Measurements from ENCODE around the gene PROM1.

The PROM1 gene

GRCh38 chr4:16027114-16027513, 56.7 kb downstream of the PROM1 start:
- no peak for DNase-seq (ENCODE audit: low read depth)

GRCh38 chr4:16026160-16026761, 57.6 kb downstream of the PROM1 start:
- no peak for DNase-seq (ENCODE audit: low read depth)

GRCh38 chr4:16025268-16025667, 58.6 kb downstream of the PROM1 start:
- no peak for DNase-seq (ENCODE audit: low read depth)

GRCh38 chr4:16023776-16024408, 59.9 kb downstream of the PROM1 start:
- no peak for DNase-seq (ENCODE audit: low read depth)

GRCh38 chr4:16021804-16022560, 61.8 kb downstream of the PROM1 start:
- DNase-seq (ENCODE audit: low read depth), result no peak

- no peak for DNase-seq (ENCODE audit: low read depth)
Observed at GRCh38 chr4:16019649-16020048, 64.2 kb downstream of the PROM1 start.

GRCh38 chr4:16018841-16019240, 65.0 kb downstream of the PROM1 start:
- no peak for DNase-seq (ENCODE audit: low read depth)

- no peak for DNase-seq (ENCODE audit: low read depth)
Observed at GRCh38 chr4:16018061-16018676, 65.7 kb downstream of the PROM1 start.

GRCh38 chr4:16016536-16016935, 67.3 kb downstream of the PROM1 start:
- DNase-seq (ENCODE audit: low read depth), result no peak

- DNase-seq (ENCODE audit: low read depth), result no peak
Observed at GRCh38 chr4:16011173-16011572, 72.7 kb downstream of the PROM1 start.

- no peak for DNase-seq (ENCODE audit: low read depth)
Observed at GRCh38 chr4:16009153-16009552, 74.7 kb downstream of the PROM1 start.

GRCh38 chr4:16007471-16008095, 76.2 kb downstream of the PROM1 start:
- no peak for DNase-seq (ENCODE audit: low read depth)

GRCh38 chr4:16006771-16007446, 76.9 kb downstream of the PROM1 start:
- no peak for DNase-seq (ENCODE audit: low read depth)

GRCh38 chr4:16005676-16006075, 78.1 kb downstream of the PROM1 start:
- no peak for DNase-seq (ENCODE audit: low read depth)

GRCh38 chr4:16001484-16001858, 82.4 kb downstream of the PROM1 start:
- peak; percentile 6 for DNase-seq (ENCODE audit: low read depth)

- DNase-seq (ENCODE audit: low read depth), result no peak
Observed at GRCh38 chr4:16000708-16001483, 82.9 kb downstream of the PROM1 start.

- no peak for DNase-seq (ENCODE audit: low read depth)
Observed at GRCh38 chr4:15996773-15997172, 87.0 kb downstream of the PROM1 start.

GRCh38 chr4:15995826-15996225, 88.0 kb downstream of the PROM1 start:
- no peak for DNase-seq (ENCODE audit: low read depth)

- DNase-seq (ENCODE audit: low read depth), result no peak
Observed at GRCh38 chr4:15992167-15992485, 91.7 kb downstream of the PROM1 start.

- DNase-seq (ENCODE audit: low read depth), result no peak
Observed at GRCh38 chr4:15990570-15991285, 93.1 kb downstream of the PROM1 start.

- no peak for DNase-seq (ENCODE audit: low read depth)
Observed at GRCh38 chr4:15989424-15989823, 94.4 kb downstream of the PROM1 start.
